K562 (cell line): ENCODE data around the gene DIS3L2. TPM values are rescaled to one million over a fixed set of nuclear protein-coding genes. Genes with fewer than 3 reads are reported as not detected.
A peak's percentile ranks its signal among the peaks of the same experiment; 100 is the strongest.

Source experiments
- ATAC-seq: fragments of 200-7000 bp; cut with Tn5 transposase; 3 replicates; pipeline ENCODE4 v1.9.1; 2020; ENCODE audit warnings: moderate library complexity
- BruUV-seq: library from RNA; stranded (reverse); fragments of 400-500 nt; replicated peaks from 2 replicates; lab custom pipeline; 2021; lab: Mats Ljungman, UMichigan
- CTCF ChIA-PET: fragments of 300-600 bp; formaldehyde crosslinking; extraction: SDS; loops from one replicate; lab custom pipeline; 2021; ENCODE audit warnings: low intra/inter-chr PET ratio; lab: Yijun Ruan, JAX
- POLR2A ChIA-PET: fragments of 300-600, 350-650 bp; sonication (Branson Sonifier 250); formaldehyde crosslinking; extraction: SDS; loops from one replicate; lab custom pipeline; 2021; ENCODE audit warnings: antibody characterized with exemption, inconsistent platforms; lab: Yijun Ruan, JAX
- DNase-seq, 4 experiments: peaks; one replicate each; pipeline versions ENCODE4 v3.0.0 to v3.0.0-alpha.2; 2011 to 2018; ENCODE audit warnings: low spot score in 3 of 4, mixed read lengths in 3 of 4; ENCODE audit errors: extremely low read depth in 1 of 4
- FAIRE-seq: peaks from 2 replicates; lab custom pipeline; 2011; peaks lifted over from hg19 to GRCh38; lab: Jason Lieb, UNC
- H2AFZ ChIP-seq: 2 replicates; pipeline ENCODE4 v1.6.0; 2011; ENCODE audit warnings: low read depth, low read length, control low read depth, inconsistent platforms
- H3K27ac ChIP-seq: fragments of 200-600 bp; 3 replicates; pipeline ENCODE4 v1.8.0; 2011; ENCODE audit warnings: low read depth, mild to moderate bottlenecking, control low read depth, inconsistent platforms, low read length, moderate library complexity, mixed read lengths; ENCODE audit errors: extremely low read depth
- H3K27me3 ChIP-seq, 2 experiments: fragments of 300-600 bp in 1 of 2; 2 replicates in 1 of 2; 3 replicates in 1 of 2; pipeline versions ENCODE4 v1.6.0 to v1.8.0; 2011; ENCODE audit warnings: inconsistent platforms in 2 of 2, low read length in 2 of 2, mild to moderate bottlenecking in 1 of 2, mixed read lengths in 1 of 2, moderate library complexity in 1 of 2; ENCODE audit not compliant: control insufficient read depth in 2 of 2, insufficient read depth in 2 of 2
- H3K36me3 ChIP-seq: fragments of 300-600 bp; 3 replicates; pipeline ENCODE4 v1.8.0; 2011; ENCODE audit warnings: mild to moderate bottlenecking, low read length, inconsistent platforms; ENCODE audit not compliant: control insufficient read depth, insufficient read depth
- H3K4me1 ChIP-seq, 2 experiments: fragments of 200-600 bp in 1 of 2; replicated peaks in 1 of 2; 2 replicates in 1 of 2; 3 replicates in 1 of 2; pipeline versions ENCODE4 v1.5.1 to v1.8.0; 2011; ENCODE audit warnings: inconsistent platforms in 2 of 2, low read length in 2 of 2, mild to moderate bottlenecking in 1 of 2, mixed read lengths in 1 of 2, moderate library complexity in 1 of 2; ENCODE audit not compliant: control insufficient read depth in 2 of 2, insufficient read depth in 2 of 2
- H3K4me2 ChIP-seq: 2 replicates; pipeline ENCODE4 v1.6.1; 2011; ENCODE audit warnings: low read length, control low read depth, inconsistent platforms, mixed read lengths; ENCODE audit not compliant: insufficient read depth
- H3K4me3 ChIP-seq: fragments of 200-600 bp; sonication (generic), shearing (Covaris generic); 2 replicates; pipeline ENCODE4 v1.5.1; 2016; ENCODE audit warnings: control low read depth, inconsistent platforms
- H3K79me2 ChIP-seq: fragments of 200-600 bp; 3 replicates; pipeline ENCODE4 v1.8.0; 2011; ENCODE audit warnings: low read length, inconsistent platforms; ENCODE audit not compliant: control insufficient read depth, insufficient read depth
- H3K9ac ChIP-seq, 2 experiments: 2 replicates each; pipeline versions ENCODE4 v1.6.0 to v1.6.1; 2011; ENCODE audit warnings: low read depth in 2 of 2, low read length in 2 of 2, control low read depth in 1 of 2, inconsistent platforms in 1 of 2, mild to moderate bottlenecking in 1 of 2, mixed read lengths in 1 of 2; ENCODE audit not compliant: insufficient read depth in 1 of 2
- H3K9me1 ChIP-seq: one replicate; pipeline ENCODE4 v1.6.0; 2011; ENCODE audit warnings: inconsistent platforms, mild to moderate bottlenecking, low read length, moderate library complexity; ENCODE audit not compliant: control insufficient read depth, insufficient read depth
- H3K9me3 ChIP-seq: replicated peaks from 2 replicates; pipeline ENCODE4 v1.5.1; 2011; ENCODE audit warnings: low read depth, low read length, inconsistent platforms; ENCODE audit not compliant: control insufficient read depth, insufficient read depth
- H4K20me1 ChIP-seq: replicated peaks from 2 replicates; pipeline ENCODE4 v1.6.1; 2011; ENCODE audit warnings: low read length, inconsistent platforms, mixed read lengths; ENCODE audit not compliant: control insufficient read depth, insufficient read depth
- ARID1B ChIP-seq: fragments of 450-650 bp; IDR thresholded peaks from 2 replicates; pipeline ENCODE4 v1.6.1; 2016; ENCODE audit warnings: antibody characterized with exemption, mild to moderate bottlenecking, inconsistent platforms
- ARID2 ChIP-seq: fragments of 450-650 bp; IDR thresholded peaks from 2 replicates; pipeline ENCODE4 v1.6.1; 2017; ENCODE audit warnings: antibody characterized with exemption, mild to moderate bottlenecking
- ATF3 ChIP-seq, 2 experiments: fragments of 450-650 bp in 1 of 2; sonication (generic) in 1 of 2; formaldehyde crosslinking in 1 of 2; IDR thresholded peaks in 1 of 2; conservative IDR thresholded peaks in 1 of 2; 2 replicates each; pipeline versions ENCODE4 v1.6.1 to v1.8.1; 2016 to 2023; ENCODE audit warnings: mild to moderate bottlenecking in 2 of 2, moderate library complexity in 2 of 2, inconsistent platforms in 1 of 2, missing genetic modification reagents in 1 of 2
- CEBPG ChIP-seq, 3 experiments: fragments of 200-800 bp in 1 of 3; sonication (Bioruptor generic) in 1 of 3; sonication (generic) in 1 of 3; formaldehyde crosslinking in 1 of 3; IDR thresholded peaks in 2 of 3; conservative IDR thresholded peaks in 1 of 3; 2 replicates each; pipeline versions ENCODE4 v1.6.1 to v1.8.0; 2016 to 2022; ENCODE audit warnings: missing compliant biosample characterization in 2 of 3, missing genetic modification characterization in 2 of 3, mild to moderate bottlenecking in 1 of 3, missing genetic modification reagents in 1 of 3
- CTBP1 ChIP-seq: fragments of 450-650 bp; IDR thresholded peaks from 2 replicates; pipeline ENCODE4 v1.6.1; 2016; ENCODE audit warnings: borderline replicate concordance
- FOXA3 ChIP-seq, 2 experiments: fragments of 450-650 bp in 1 of 2; sonication (generic) in 1 of 2; formaldehyde crosslinking; IDR thresholded peaks in 1 of 2; conservative IDR thresholded peaks in 1 of 2; 2 replicates each; pipeline versions ENCODE4 v1.4.0 to v1.8.0; 2020 to 2022; ENCODE audit warnings: mild to moderate bottlenecking in 2 of 2, missing genetic modification reagents in 1 of 2
- MCM3 ChIP-seq: fragments of 450-650 bp; IDR thresholded peaks from 2 replicates; pipeline ENCODE4 v1.6.1; 2016
- SOX6 ChIP-seq: fragments of 450-650 bp; IDR thresholded peaks from 2 replicates; pipeline ENCODE4 v1.6.1; 2014; ENCODE audit warnings: mild to moderate bottlenecking
- TAL1 ChIP-seq: fragments of 450-650 bp; IDR thresholded peaks from 2 replicates; pipeline ENCODE4 v1.6.1; 2016; ENCODE audit warnings: mild to moderate bottlenecking
- WGBS: fragments of 100-300 bp; shearing (Covaris generic); methylation state at CpG from one replicate; pipeline ENCODE4 v1.1.6; 2016; ENCODE audit warnings: low coverage, mixed read lengths; ENCODE audit not compliant: insufficient coverage; ENCODE audit errors: missing lambda C conversion rate; 5-methylcytosine and 5-hydroxymethylcytosine counted together
- in situ Hi-C: fragments of 300-500 bp; cut with MboI; formaldehyde crosslinking; loops from 4 replicates; pipeline ENCODE4 v1.15.0; 2018; ENCODE audit warnings: inconsistent platforms, mixed read lengths
- intact Hi-C: fragments of 100-400 bp; cut with micrococcal nuclease; formaldehyde crosslinking; loops from 2 replicates; pipeline ENCODE4 v1.14.2; 2022
- polyA plus RNA-seq, 8 experiments: library from polyadenylated mRNA; depleted of rRNA in 4 of 8; stranded (reverse) in 5 of 8; unstranded in 3 of 8; fragments of >200 nt; fragmentation: Nextera tagmentation in 2 of 8; fragmentation: Illumina TruSeq in 1 of 8; extraction: Ambion mirVana in 2 of 8; extraction: Trizol in 1 of 8; gene quantifications; 2 replicates each; pipeline versions ENCODE4 v1.2.1 to v1.2.3, GENCODE V29; 2011 to 2014; ENCODE audit warnings: inconsistent platforms in 1 of 8, missing spikeins in 1 of 8
- total RNA-seq, 7 experiments: library from RNA; depleted of rRNA in 6 of 7; stranded (reverse); fragments of >200 nt in 6 of 7; fragmentation: Illumina TruSeq in 2 of 7; extraction: Trizol in 2 of 7; gene quantifications; 2 replicates each; pipeline versions ENCODE4 v1.2.1 to v1.2.3, GENCODE V29; 2011 to 2021; ENCODE audit warnings: low replicate concordance in 1 of 7

DIS3L2 gene
- total and polyA plus RNA-seq, 9 of the 15 experiments (the other 6 are each of a cell fraction or from before 2014, with no cell fraction given) = 1.5 to 19.2 (median 11.2) TPM

- no peak for TF ChIP-seq MCM3
- peak; percentile 65 for TF ChIP-seq SOX6
- TF ChIP-seq FOXA3 (CRISPR knock-in tag; conservative IDR thresholded peaks at IDR 0.05 in 1 of 2, IDR thresholded peaks at IDR 0.05 in 1 of 2) = peak in 1 of 2 experiments; percentile 59; a peak in 1 of 4 replicates
- TF ChIP-seq CEBPG (CRISPR knock-in tag; IDR thresholded peaks at IDR 0.05) = no peak
- TF ChIP-seq CEBPG (tag; conservative IDR thresholded peaks at IDR 0.05 in 1 of 2, IDR thresholded peaks at IDR 0.05 in 1 of 2) = peak in 1 of 2 experiments; percentile 94; a peak in 2 of 4 replicates
- peak; percentile 39; the same call in 1 of the 2 replicates for TF ChIP-seq CTBP1
- TF ChIP-seq TAL1 = peak; percentile 40; the same call in 1 of the 2 replicates
- peak; percentile 62; the same call in 1 of the 2 replicates for TF ChIP-seq ATF3 (IDR thresholded peaks at IDR 0.05)
- TF ChIP-seq ATF3 (CRISPR knock-in tag; conservative IDR thresholded peaks at IDR 0.05) = no peak
- peak; percentile 31; the same call in 1 of the 2 replicates for TF ChIP-seq ARID1B
- no peak for TF ChIP-seq ARID2
- 44% methylated on average over 1 of the region's 2 CpGs for WGBS
- in situ Hi-C loops (no loop called here), intact Hi-C loops (loop anchor here (5.0 kb wide), 1 partner anchor 284 kb away; the partner anchor contains the start of gene PRSS56)
- Histone ChIP-seq H3K9me1 (no peaks in the 10 kb centered on the region), H2AFZ (no peak overlapping the region), H4K20me1 (no peaks in the 10 kb centered on the region; the same call in 1 of the 2 replicates), H3K4me3 (no peak overlapping the region), H3K4me2 (no peak overlapping the region), H3K27ac (no peak overlapping the region), H3K36me3 (0 out of 3 replicates have a peak, but pooled peaks cover 3% of the 10 kb centered on the region), H3K9ac (no peak overlapping the region), H3K79me2 (no peaks in the 10 kb centered on the region), H3K4me1 (no peaks in the 10 kb centered on the region), H3K27me3 (no peaks in the 10 kb centered on the region), H3K9me3 (no peaks in the 10 kb centered on the region)
- DNase-seq (no peak), FAIRE-seq (no peak), ATAC-seq (no peak)
- BruUV-seq = no TSS peak
- ChIA-PET CTCF (no interaction called here), POLR2A (no interaction called here)
These were observed 276.6 kb downstream of the DIS3L2 start for GRCh38 chr2:232238108-232238507.
